Activated naive CD8-positive, alpha-beta T cell treated with anti-CD3 and anti-CD28 coated beads, Interleukin-2, amount 50 U/mL, for 24 hours (primary cell): Measurements from ENCODE around the gene RUFY1.
"Not testable (repeated sequence)": the region's sequence is repeated elsewhere in the genome, so short reads cannot be mapped to it uniquely, and the experiment has no call there.

Experiments
- ATAC-seq: fragments of 150-1000 bp; cut with Tn5 transposase; one replicate; pipeline ENCODE4 v1.10.0; 2021
- DNase-seq: peaks from one replicate; pipeline ENCODE4 v3.0.0; 2021
- H3K27ac Mint-ChIP-seq: one replicate; pipeline ENCODE4 v1.8.0; 2021; ENCODE audit warnings: mild to moderate bottlenecking, mixed read lengths
- H3K27me3 Mint-ChIP-seq: one replicate; pipeline ENCODE4 v1.8.0; 2021; ENCODE audit warnings: mixed read lengths
- H3K36me3 Mint-ChIP-seq: one replicate; pipeline ENCODE4 v1.8.0; 2021; ENCODE audit warnings: low read depth, mixed read lengths
- H3K4me1 Mint-ChIP-seq: one replicate; pipeline ENCODE4 v1.8.0; 2021; ENCODE audit warnings: mixed read lengths
- H3K4me3 Mint-ChIP-seq: one replicate; pipeline ENCODE4 v1.8.0; 2021; ENCODE audit warnings: mild to moderate bottlenecking, moderate library complexity, mixed read lengths
- H3K9me3 Mint-ChIP-seq: one replicate; pipeline ENCODE4 v1.8.0; 2021; ENCODE audit warnings: mixed read lengths

RUFY1 gene

DNA sequence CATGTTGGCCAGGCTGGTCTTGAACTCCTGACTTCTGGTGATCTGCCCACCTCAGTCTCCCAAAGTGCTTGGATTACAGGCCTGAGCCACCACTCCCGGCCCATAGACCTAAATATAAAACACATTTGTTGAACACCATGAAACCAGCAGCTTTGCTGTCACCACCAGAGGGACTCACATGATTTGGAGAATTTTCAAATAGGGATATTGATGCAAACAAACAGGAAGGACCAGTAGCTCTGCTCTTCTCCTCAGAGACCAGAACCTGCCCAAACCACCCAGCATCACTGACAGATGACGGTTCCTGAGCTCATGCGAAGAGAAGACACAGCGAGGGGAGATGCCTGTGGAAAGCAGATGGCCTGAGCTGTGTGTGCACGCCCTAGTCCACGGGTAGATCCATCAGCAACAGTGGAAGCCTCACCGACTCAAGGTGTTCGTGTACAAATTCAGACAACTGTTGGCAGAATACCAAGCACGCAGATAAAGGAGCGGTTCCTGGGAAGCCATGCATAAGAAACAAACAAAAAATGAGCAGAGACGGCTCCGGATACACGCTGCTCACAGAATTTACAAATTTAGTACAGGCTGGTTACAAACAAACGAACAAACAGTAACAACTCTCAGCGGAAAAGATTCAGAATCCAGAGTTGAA is 30.8 kb upstream of the RUFY1 start:
- H3K36me3 Mint-ChIP-seq, H3K9me3 Mint-ChIP-seq, DNase-seq, H3K4me3 Mint-ChIP-seq, ATAC-seq, H3K4me1 Mint-ChIP-seq, H3K27ac Mint-ChIP-seq, H3K27me3 Mint-ChIP-seq: not testable (repeated sequence)

DNA sequence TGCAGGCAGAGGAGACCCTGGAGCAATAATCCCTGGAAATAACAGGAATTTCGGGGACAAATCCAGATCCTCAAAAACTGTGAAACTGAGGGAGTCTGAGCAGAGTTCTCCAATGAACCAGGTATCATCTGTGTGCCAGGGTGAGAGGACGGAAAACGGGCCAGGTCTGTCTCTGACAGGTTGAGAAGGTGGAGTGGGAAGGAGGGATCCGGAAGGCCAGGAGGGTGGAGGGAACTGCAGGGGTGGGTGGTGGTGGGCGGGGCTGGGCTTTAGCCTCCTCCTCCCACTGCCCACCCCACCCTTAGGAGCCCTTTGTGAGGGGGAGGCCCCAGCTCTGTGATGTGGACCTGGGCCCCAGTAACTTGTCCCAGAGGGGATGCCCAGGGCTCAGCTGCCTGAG is 28.2 kb upstream of the RUFY1 start:
- not testable (repeated sequence) for H3K4me3 Mint-ChIP-seq, H3K4me1 Mint-ChIP-seq, H3K36me3 Mint-ChIP-seq, DNase-seq, H3K27me3 Mint-ChIP-seq, H3K27ac Mint-ChIP-seq, H3K9me3 Mint-ChIP-seq, ATAC-seq

DNA sequence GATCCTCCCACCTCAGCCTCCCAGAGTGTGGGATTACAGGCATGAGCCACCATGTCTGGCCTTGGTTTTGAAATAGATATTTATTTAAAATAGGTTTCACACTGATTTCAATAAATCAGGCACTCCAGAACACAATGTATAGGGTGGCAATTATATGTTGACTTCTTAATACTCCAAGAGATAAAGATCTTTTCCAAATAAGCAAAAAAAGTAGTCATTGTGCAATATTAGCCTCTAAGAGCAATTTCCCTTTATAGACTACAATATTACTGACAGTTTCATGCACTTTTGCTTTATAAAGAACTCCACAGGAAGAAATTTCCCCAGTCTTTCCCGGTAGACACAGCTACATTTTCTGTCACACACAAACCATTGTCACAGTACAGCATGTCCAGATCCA is 23.4 kb upstream of the RUFY1 start:
- Mint-ChIP-seq H3K36me3 (no peaks in the 10 kb centered on the region), H3K4me1 (peaks cover 7% of the 10 kb centered on the region), H3K9me3 (no peaks in the 10 kb centered on the region), H3K27me3 (no peaks in the 10 kb centered on the region), H3K4me3 (no peak overlapping the region), H3K27ac (no peak overlapping the region)
- no peak for ATAC-seq
- no peak for DNase-seq

DNA sequence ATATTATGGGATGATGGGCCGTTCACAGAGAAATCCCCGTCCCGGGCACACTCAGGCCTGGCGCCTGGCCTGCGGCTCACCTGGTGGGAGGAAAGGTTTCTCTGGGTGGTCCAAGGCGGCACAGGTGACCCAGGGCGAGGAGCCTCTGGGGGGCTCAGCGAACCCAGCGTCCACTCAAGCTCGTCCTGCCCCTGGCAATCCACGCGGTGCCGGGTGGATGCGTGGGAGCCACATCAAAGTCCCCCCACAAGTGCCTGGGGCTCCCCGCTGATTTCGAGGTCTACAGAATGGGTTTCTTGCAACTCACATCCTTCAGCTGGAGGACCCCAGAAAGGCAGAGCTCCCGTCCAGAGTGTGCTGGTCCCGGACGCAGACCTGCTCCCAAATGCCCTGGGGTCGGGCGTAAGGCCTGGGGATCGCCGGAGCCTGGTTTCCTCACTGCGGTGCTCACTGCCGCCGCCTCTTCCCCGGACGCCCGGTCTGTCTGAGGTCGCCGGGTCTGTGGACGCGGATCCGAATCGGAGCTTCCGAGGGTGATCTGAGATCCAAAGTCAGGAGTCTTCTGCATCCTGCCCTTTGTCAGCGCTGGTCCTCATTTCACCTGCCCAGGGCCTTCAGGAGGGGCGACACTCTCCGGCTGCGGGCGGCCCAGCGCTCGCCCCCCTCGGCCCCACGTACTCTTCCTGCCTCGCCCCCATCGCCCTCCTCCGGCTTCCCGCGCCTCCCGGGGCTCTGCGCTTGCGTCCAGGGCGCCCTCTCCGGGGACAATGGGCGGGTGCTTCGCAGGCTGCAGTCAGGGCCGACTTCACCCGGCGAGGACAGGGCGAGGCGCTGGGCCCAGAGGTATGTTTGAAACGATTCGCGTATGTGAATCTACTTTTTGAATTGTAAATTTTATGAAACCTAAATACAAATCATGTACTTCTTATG is 20.0 kb upstream of the RUFY1 start:
- Mint-ChIP-seq H3K4me1 (peaks cover 21% of the 10 kb centered on the region), H3K4me3 (peak overlapping the region; percentile 57), H3K27ac (no peak overlapping the region), H3K27me3 (no peaks in the 10 kb centered on the region), H3K36me3 (no peaks in the 10 kb centered on the region), H3K9me3 (no peaks in the 10 kb centered on the region)
- peak; percentile 82 for DNase-seq
- peak; percentile 94 for ATAC-seq

DNA sequence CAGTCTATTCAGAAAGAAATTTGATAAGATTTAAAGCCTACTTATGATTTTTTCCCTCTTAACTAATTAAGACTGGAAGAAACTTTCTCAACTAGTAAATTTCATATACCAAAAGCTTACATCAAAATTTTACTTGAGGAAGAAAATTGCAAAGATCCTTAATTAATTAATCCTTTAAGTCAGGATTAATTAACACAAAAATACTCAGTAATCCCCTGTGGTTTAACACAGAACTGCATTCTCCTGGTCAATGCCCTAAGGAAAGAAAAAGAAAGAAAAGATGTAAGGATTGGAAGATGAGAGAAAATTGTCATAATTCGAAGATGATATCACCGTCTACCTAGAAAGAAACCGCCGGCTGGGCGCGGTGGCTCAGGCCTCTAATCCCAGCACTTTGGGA is 17.3 kb upstream of the RUFY1 start:
- H3K27ac Mint-ChIP-seq, result peak overlapping the region; percentile 37
- ATAC-seq, result no peak
- H3K4me3 Mint-ChIP-seq, result no peak overlapping the region
- no peak for DNase-seq
- H3K27me3 Mint-ChIP-seq, result no peaks in the 10 kb centered on the region
- peaks cover 24% of the 10 kb centered on the region for H3K4me1 Mint-ChIP-seq
- no peaks in the 10 kb centered on the region for H3K9me3 Mint-ChIP-seq
- H3K36me3 Mint-ChIP-seq, result no peaks in the 10 kb centered on the region

- DNase-seq, result no peak
- Mint-ChIP-seq H3K27ac (peak overlapping the region; percentile 42), H3K4me1 (peaks cover 24% of the 10 kb centered on the region), H3K36me3 (peaks cover 3% of the 10 kb centered on the region), H3K27me3 (no peaks in the 10 kb centered on the region), H3K9me3 (no peaks in the 10 kb centered on the region), H3K4me3 (peak overlapping the region; percentile 54)
- ATAC-seq, result no peak
Observed at GRCh38 chr5:179533907-179534306, 16.4 kb upstream of the RUFY1 start.

- H3K27me3 Mint-ChIP-seq, result no peaks in the 10 kb centered on the region
- peaks cover 6% of the 10 kb centered on the region for H3K36me3 Mint-ChIP-seq
- H3K4me3 Mint-ChIP-seq, result peak overlapping the region; percentile 54
- ATAC-seq (no peak), DNase-seq (no peak)
- H3K4me1 Mint-ChIP-seq, result peaks cover 24% of the 10 kb centered on the region
- no peaks in the 10 kb centered on the region for H3K9me3 Mint-ChIP-seq
- peak overlapping the region; percentile 42 for H3K27ac Mint-ChIP-seq
Observed at GRCh38 chr5:179534431-179534830, 15.9 kb upstream of the RUFY1 start.

DNA sequence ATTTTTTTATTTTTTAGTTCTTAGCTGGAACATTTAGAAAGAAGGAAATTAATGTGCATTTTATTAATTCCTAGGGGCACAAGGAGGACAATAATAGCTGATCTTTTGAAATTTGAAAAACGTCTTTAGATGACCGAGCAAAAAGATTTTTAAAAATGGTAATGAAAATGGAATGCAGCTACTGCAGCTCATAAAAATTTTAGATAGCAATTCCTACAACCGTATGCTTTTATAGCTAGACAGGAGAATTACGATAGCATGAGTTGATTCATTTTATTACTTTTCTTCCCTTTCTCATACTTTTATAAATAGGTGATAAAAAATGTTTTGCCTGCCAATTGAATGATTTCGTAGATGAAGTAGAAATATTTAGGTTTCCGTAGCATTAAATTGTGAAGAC is 13.7 kb upstream of the RUFY1 start:
- peaks cover 18% of the 10 kb centered on the region for H3K4me1 Mint-ChIP-seq
- DNase-seq, result no peak
- no peak for ATAC-seq

GRCh38 chr5:179542170-179542569 is 8.2 kb upstream of the RUFY1 start:
- Mint-ChIP-seq H3K4me1 (peaks cover 12% of the 10 kb centered on the region), H3K27me3 (no peaks in the 10 kb centered on the region), H3K27ac (no peak overlapping the region), H3K36me3 (peaks cover 6% of the 10 kb centered on the region), H3K4me3 (no peak overlapping the region), H3K9me3 (no peaks in the 10 kb centered on the region)
- ATAC-seq (no peak), DNase-seq (no peak)

More for the DNA sequence above, 13.7 kb upstream of the RUFY1 start:
- no peaks in the 10 kb centered on the region for H3K27me3 Mint-ChIP-seq
- no peak overlapping the region for H3K27ac Mint-ChIP-seq
- H3K9me3 Mint-ChIP-seq, result no peaks in the 10 kb centered on the region
- H3K4me3 Mint-ChIP-seq, result no peak overlapping the region
- peaks cover 6% of the 10 kb centered on the region for H3K36me3 Mint-ChIP-seq

DNA sequence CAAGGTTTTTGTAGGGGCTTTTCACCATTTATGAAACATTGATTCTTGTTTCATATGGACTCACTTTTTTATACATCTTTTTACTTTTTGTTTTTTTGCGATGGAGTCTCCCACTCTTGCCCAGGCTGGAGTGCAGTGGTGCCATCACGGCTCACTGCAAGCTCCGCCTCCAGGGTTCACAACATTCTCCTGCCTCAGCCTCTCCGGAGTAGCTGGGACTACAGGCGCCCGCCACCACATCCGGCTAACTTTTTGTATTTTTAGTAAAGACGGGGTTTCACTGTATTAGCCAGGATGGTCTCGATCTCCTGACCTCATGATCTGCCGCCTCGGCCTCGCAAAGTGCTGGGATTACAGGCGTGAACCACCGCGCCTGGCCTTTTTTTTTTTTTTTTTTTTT is 7.1 kb upstream of the RUFY1 start:
- H3K36me3 Mint-ChIP-seq, H3K9me3 Mint-ChIP-seq, H3K27me3 Mint-ChIP-seq, H3K27ac Mint-ChIP-seq, DNase-seq, ATAC-seq, H3K4me3 Mint-ChIP-seq: not testable (repeated sequence)
- peaks cover 12% of the 10 kb centered on the region for H3K4me1 Mint-ChIP-seq

DNA sequence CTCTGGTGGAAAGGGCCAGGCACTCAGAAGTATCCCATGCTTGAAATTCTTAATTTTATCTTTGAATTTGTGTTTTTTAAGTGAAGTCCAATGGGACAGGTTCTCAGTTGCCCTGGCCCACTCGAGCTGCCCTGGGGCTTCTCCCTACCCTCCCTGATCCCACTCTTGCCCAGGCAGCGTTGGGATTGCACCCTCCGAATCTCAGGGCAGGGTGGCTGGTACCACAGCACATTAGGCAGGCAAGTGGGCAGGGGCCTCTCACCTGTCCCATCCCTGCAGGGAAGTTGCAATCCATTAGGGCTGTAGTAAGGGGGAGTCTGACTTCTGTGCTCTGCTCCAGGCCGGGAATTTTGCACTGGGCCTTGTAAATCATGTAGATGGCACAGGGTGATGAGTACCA is 2.7 kb downstream of the RUFY1 start:
- no peaks in the 10 kb centered on the region for H3K27me3 Mint-ChIP-seq
- H3K9me3 Mint-ChIP-seq, result no peaks in the 10 kb centered on the region
- DNase-seq, result no peak
- H3K4me3 Mint-ChIP-seq, result no peak overlapping the region
- H3K4me1 Mint-ChIP-seq, result peaks cover 39% of the 10 kb centered on the region
- no peak for ATAC-seq
- H3K27ac Mint-ChIP-seq, result no peak overlapping the region
- peaks cover 21% of the 10 kb centered on the region for H3K36me3 Mint-ChIP-seq

DNA sequence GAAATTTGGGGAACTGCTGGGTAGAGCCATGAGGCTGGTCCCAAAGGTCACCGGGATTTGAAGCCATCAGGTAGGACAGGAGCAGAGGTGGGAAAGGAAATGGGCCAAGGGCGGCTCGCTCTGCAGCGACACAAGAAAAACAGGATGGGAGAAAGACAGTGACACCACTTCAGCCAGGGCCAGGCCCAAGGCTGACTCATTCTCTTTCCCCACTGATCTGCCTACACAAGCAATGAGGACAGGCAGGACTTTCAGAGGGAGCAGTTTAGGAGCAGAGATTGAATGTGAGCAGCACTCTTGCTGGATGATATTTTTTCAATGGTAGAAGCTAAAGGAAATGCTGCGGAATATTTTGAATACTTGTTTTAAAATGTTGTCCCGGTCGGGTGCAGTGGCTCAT is 3.5 kb downstream of the RUFY1 start:
- Mint-ChIP-seq H3K27me3 (no peaks in the 10 kb centered on the region), H3K4me1 (peaks cover 43% of the 10 kb centered on the region), H3K27ac (no peak overlapping the region), H3K36me3 (peaks cover 23% of the 10 kb centered on the region), H3K4me3 (peak overlapping the region; percentile 33), H3K9me3 (no peaks in the 10 kb centered on the region)
- ATAC-seq (no peak), DNase-seq (no peak)

GRCh38 chr5:179554981-179555380 is 4.6 kb downstream of the RUFY1 start:
- H3K27me3 Mint-ChIP-seq, result no peaks in the 10 kb centered on the region
- DNase-seq, result no peak
- no peaks in the 10 kb centered on the region for H3K9me3 Mint-ChIP-seq
- peaks cover 28% of the 10 kb centered on the region for H3K36me3 Mint-ChIP-seq
- no peak overlapping the region for H3K4me3 Mint-ChIP-seq
- H3K27ac Mint-ChIP-seq, result no peak overlapping the region
- ATAC-seq, result no peak
- peaks cover 47% of the 10 kb centered on the region for H3K4me1 Mint-ChIP-seq

DNA sequence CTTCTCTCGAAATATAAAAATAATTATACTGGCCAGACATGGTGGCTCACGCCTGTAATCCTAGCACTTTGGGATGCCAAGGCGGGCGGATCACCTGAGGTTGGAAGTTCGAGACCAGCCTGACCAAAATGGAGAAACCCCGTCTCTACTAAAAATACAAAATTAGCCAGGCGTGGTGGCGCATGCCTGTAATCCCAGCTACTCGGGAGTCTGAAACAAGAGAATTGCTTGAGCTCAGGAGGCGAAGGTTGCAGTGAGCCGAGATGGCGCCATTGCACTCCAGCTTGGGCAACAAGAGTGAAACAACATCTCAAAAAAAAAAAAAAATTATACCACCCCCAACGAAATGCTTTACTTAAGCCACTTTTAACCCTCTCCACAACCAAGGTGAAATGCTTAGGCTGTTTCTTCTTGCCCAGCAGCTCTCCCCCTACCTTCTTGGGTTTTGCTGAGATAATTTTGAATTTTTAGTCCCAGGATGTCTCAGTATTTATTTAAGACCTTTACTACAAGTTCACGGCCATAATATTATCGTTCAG is 8.0 kb downstream of the RUFY1 start:
- Mint-ChIP-seq H3K36me3 (peaks cover 32% of the 10 kb centered on the region), H3K4me3 (peak overlapping the region; percentile 86), H3K4me1 (peaks cover 28% of the 10 kb centered on the region)
- not testable (repeated sequence) for ATAC-seq, H3K27me3 Mint-ChIP-seq, DNase-seq, H3K9me3 Mint-ChIP-seq, H3K27ac Mint-ChIP-seq

DNA sequence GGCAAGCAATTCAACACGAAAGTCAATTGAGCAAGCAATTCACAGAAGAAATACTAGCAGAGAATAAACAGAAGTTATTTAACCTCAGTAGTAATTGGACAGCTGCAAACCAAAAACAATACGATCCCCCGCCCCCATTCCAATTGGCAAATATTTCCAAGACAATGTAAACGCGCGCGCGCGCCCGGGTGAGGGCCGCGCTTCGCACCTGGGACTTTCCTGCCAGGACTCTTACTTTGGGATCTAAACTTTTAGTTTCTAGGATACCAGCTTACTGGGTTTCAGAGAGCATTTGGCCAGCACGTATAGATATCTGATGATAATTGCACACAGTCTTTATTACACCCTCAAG is 8.6 kb downstream of the RUFY1 start:
- Mint-ChIP-seq H3K27ac (peak overlapping the region; percentile 81), H3K36me3 (peaks cover 35% of the 10 kb centered on the region), H3K27me3 (no peaks in the 10 kb centered on the region), H3K4me1 (peaks cover 23% of the 10 kb centered on the region), H3K4me3 (peak overlapping the region; percentile 86), H3K9me3 (no peaks in the 10 kb centered on the region)
- DNase-seq (peak; percentile 19), ATAC-seq (no peak)
